SK-N-SH (cell line): ENCODE measurements around the gene KCTD17.

Experiments
- CHD2 ChIP-seq: fragments of 150-350 bp; IDR thresholded peaks from 2 replicates; pipeline ENCODE4 v1.6.1; 2018; ENCODE audit warnings: low read length; ENCODE audit not compliant: partially characterized antibody
- CTCF ChIP-seq: fragments of 200-600 bp; sonication (generic); IDR thresholded peaks from 2 replicates; pipeline ENCODE4 v1.6.1; 2017; ENCODE audit warnings: antibody characterized with exemption, mild to moderate bottlenecking, moderate library complexity
- EZH2phosphoT487 ChIP-seq: fragments of 200-600 bp; sonication (generic); IDR thresholded peaks from 2 replicates; pipeline ENCODE4 v1.6.1; 2017; ENCODE audit warnings: low read depth, mixed run types, mild to moderate bottlenecking, antibody characterized with exemption, moderate library complexity, borderline replicate concordance
- FOSL2 ChIP-seq: IDR thresholded peaks from 2 replicates; pipeline ENCODE4 v1.4.0; 2012; ENCODE audit warnings: low read depth, mild to moderate bottlenecking, moderate library complexity, borderline replicate concordance
- GABPA ChIP-seq: IDR thresholded peaks from 2 replicates; pipeline ENCODE4 v1.4.0; 2012; ENCODE audit warnings: low read depth, mild to moderate bottlenecking
- IRF3 ChIP-seq: fragments of 150-350 bp; IDR thresholded peaks from 2 replicates; pipeline ENCODE4 v1.6.1; 2016; ENCODE audit warnings: mild to moderate bottlenecking, low read depth, low read length
- MXI1 ChIP-seq: IDR thresholded peaks from 2 replicates; pipeline ENCODE4 v1.6.1; 2012; ENCODE audit warnings: mild to moderate bottlenecking, low read depth, low read length, improper control_type of control experiment
- NFIC ChIP-seq: IDR thresholded peaks from 2 replicates; pipeline ENCODE4 v1.4.0; 2012; ENCODE audit warnings: borderline replicate concordance
- RCOR1 ChIP-seq: fragments of 150-350 bp; IDR thresholded peaks from 2 replicates; pipeline ENCODE4 v1.6.1; 2017; ENCODE audit warnings: antibody characterized with exemption, low read length
- TAF1 ChIP-seq: IDR thresholded peaks from 2 replicates; pipeline ENCODE4 v1.6.1; 2012; ENCODE audit warnings: low read depth, mild to moderate bottlenecking, low read length, moderate library complexity, borderline replicate concordance
- TF ChIP-seq, protein P1 (sequence below): IDR thresholded peaks from 2 replicates; pipeline ENCODE4 v1.6.1; 2012; ENCODE audit warnings: mild to moderate bottlenecking, low read depth, low read length, moderate library complexity
- TF ChIP-seq, protein P2 (sequence below): IDR thresholded peaks from 2 replicates; pipeline ENCODE4 v1.4.0; 2012; ENCODE audit warnings: low read depth

DNA sequence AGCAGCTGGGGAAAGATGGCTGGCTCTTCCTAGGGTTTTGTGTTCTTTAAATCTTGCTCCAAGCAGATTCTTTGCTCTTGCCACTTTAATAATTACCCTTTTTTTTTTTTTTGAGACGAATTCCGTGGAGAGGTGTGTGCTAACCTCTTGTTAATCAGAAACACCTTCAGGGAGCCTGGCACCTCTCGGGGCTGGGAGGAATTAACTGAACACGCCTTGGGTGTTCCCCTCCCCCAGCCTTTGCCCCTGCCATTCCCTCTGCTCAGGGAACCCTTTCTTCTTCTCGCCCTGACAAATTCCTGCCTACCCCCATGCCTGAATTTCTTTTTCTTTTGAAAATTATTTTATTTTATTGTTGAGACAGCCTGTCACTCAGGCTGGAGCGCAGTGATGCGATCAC lies 40.5 kb downstream of the KCTD17 start:
- TF ChIP-seq, protein P1, sequence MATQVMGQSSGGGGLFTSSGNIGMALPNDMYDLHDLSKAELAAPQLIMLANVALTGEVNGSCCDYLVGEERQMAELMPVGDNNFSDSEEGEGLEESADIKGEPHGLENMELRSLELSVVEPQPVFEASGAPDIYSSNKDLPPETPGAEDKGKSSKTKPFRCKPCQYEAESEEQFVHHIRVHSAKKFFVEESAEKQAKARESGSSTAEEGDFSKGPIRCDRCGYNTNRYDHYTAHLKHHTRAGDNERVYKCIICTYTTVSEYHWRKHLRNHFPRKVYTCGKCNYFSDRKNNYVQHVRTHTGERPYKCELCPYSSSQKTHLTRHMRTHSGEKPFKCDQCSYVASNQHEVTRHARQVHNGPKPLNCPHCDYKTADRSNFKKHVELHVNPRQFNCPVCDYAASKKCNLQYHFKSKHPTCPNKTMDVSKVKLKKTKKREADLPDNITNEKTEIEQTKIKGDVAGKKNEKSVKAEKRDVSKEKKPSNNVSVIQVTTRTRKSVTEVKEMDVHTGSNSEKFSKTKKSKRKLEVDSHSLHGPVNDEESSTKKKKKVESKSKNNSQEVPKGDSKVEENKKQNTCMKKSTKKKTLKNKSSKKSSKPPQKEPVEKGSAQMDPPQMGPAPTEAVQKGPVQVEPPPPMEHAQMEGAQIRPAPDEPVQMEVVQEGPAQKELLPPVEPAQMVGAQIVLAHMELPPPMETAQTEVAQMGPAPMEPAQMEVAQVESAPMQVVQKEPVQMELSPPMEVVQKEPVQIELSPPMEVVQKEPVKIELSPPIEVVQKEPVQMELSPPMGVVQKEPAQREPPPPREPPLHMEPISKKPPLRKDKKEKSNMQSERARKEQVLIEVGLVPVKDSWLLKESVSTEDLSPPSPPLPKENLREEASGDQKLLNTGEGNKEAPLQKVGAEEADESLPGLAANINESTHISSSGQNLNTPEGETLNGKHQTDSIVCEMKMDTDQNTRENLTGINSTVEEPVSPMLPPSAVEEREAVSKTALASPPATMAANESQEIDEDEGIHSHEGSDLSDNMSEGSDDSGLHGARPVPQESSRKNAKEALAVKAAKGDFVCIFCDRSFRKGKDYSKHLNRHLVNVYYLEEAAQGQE: no peak
- no peak for TF ChIP-seq CTCF
- TF ChIP-seq, protein P2, sequence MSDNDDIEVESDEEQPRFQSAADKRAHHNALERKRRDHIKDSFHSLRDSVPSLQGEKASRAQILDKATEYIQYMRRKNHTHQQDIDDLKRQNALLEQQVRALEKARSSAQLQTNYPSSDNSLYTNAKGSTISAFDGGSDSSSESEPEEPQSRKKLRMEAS: no peak
- TF ChIP-seq IRF3: no peak
- no peak for TF ChIP-seq NFIC
- TF ChIP-seq MXI1: no peak
- TF ChIP-seq CHD2: no peak
- TF ChIP-seq FOSL2: no peak
- TF ChIP-seq GABPA: no peak
- TF ChIP-seq EZH2phosphoT487: no peak
- TF ChIP-seq RCOR1: no peak
- no peak for TF ChIP-seq TAF1
